ENCODE data around the gene CMSS1. TPM values are rescaled to one million over a fixed set of nuclear protein-coding genes. Genes with fewer than 3 reads are reported as not detected.

Gene CMSS1
- total RNA-seq, 1 experiment from 2014 or later, result 70.6 TPM

DNA sequence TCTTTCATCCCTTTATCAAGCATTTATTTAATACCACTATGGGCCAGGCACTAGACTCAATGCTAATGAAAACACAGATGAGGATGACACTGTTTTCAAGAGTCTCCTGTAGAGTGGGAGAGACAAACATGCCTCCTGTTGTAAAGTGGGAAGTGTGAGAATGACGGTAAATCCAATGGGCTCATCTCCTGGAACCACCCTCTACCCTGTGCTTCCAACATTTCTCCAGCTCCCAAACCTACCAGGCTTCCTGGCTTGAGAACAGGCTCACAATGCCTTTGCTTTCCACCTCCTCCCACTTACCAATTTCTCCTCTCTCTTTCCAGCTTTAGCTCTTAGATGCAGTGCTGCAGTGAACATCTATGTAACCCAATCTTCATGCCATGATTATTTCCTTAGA, 389.0 kb downstream of the CMSS1 start:
- no peak overlapping the region for H3K4me3 Mint-ChIP-seq
- peaks cover 4% of the 10 kb centered on the region for H3K9me3 Mint-ChIP-seq
- H3K36me3 Mint-ChIP-seq, result peaks cover 6% of the 10 kb centered on the region
- TF ChIP-seq, protein P1, sequence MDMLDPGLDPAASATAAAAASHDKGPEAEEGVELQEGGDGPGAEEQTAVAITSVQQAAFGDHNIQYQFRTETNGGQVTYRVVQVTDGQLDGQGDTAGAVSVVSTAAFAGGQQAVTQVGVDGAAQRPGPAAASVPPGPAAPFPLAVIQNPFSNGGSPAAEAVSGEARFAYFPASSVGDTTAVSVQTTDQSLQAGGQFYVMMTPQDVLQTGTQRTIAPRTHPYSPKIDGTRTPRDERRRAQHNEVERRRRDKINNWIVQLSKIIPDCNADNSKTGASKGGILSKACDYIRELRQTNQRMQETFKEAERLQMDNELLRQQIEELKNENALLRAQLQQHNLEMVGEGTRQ (CRISPR knock-in tag; IDR thresholded peaks at IDR 0.05), result no peak
- ATAC-seq (no peak), DNase-seq (ENCODE audit: low spot score) (no peak)
- ChIA-PET CTCF (interaction anchor here (0.6 kb wide), 1 partner anchor 21 kb away, joined by 4 read pairs; no protein-coding TSS in a partner anchor), POLR2A (no interaction called here)
- peaks cover 3% of the 10 kb centered on the region for H3K27me3 Mint-ChIP-seq (ENCODE audit: low read depth)
- no peak overlapping the region for H3K27ac Mint-ChIP-seq
- H3K4me1 Mint-ChIP-seq, result peaks cover 22% of the 10 kb centered on the region

- ChIA-PET CTCF (no interaction called here), POLR2A (no interaction called here)
- Mint-ChIP-seq H3K27me3 (ENCODE audit: low read depth) (peaks cover 10% of the 10 kb centered on the region), H3K4me3 (no peak overlapping the region), H3K4me1 (peaks cover 27% of the 10 kb centered on the region), H3K9me3 (peaks cover 4% of the 10 kb centered on the region), H3K27ac (no peak overlapping the region), H3K36me3 (peaks cover 6% of the 10 kb centered on the region)
- TF ChIP-seq AR (CRISPR knock-in tag; IDR thresholded peaks at IDR 0.05), result no peak
- no peak for TF ChIP-seq ZNF219 (CRISPR knock-in tag; IDR thresholded peaks at IDR 0.05; ENCODE audit: borderline replicate concordance)
- ATAC-seq, result no peak
- no peak for DNase-seq (ENCODE audit: low spot score)
These were observed 390.2 kb downstream of the CMSS1 start for GRCh38 chr3:100207886-100208285.

DNA sequence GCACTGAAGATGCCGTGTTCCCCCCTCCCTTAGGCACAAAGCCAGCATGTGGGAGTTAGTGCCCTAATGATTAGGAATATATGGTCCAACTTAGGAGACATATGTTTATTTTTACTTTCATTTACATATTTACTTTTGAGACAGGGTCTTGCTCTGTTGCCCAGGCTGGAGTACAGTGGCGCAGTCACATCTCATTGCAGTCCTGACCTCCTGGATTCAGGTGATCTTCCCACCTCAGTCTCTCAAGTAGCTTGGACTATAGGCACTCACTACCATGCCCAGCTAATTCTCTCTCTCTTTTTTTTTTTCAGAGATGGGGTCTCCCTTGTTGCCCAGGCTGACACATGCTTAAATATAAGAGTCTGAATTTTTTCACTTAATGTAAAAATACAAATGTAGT, 391.5 kb downstream of the CMSS1 start:
- H3K27me3 Mint-ChIP-seq (ENCODE audit: low read depth), result peaks cover 11% of the 10 kb centered on the region
- no peak for ATAC-seq
- H3K27ac Mint-ChIP-seq, result no peak overlapping the region
- H3K36me3 Mint-ChIP-seq, result no peaks in the 10 kb centered on the region
- DNase-seq (ENCODE audit: low spot score), result no peak
- H3K4me3 Mint-ChIP-seq, result no peak overlapping the region
- ChIA-PET POLR2A (no interaction called here), CTCF (no interaction called here)
- H3K9me3 Mint-ChIP-seq, result no peaks in the 10 kb centered on the region
- TF ChIP-seq ZNF121 (CRISPR knock-in tag; IDR thresholded peaks at IDR 0.05) (peak; percentile 94), SMAD3 (CRISPR knock-in tag; IDR thresholded peaks at IDR 0.05; ENCODE audit: borderline replicate concordance) (no peak), KAT7 (CRISPR knock-in tag; IDR thresholded peaks at IDR 0.05; ENCODE audit: borderline replicate concordance) (no peak), ZNF512 (CRISPR knock-in tag; IDR thresholded peaks at IDR 0.05; ENCODE audit: borderline replicate concordance) (no peak)
- peaks cover 31% of the 10 kb centered on the region for H3K4me1 Mint-ChIP-seq

- ChIA-PET CTCF (interaction anchor here (0.8 kb wide), 1 partner anchor 50 kb away, joined by 3 read pairs; the partner anchor contains the start of gene TBC1D23), POLR2A (no interaction called here)
- Mint-ChIP-seq H3K27me3 (ENCODE audit: low read depth) (peaks cover 11% of the 10 kb centered on the region), H3K9me3 (no peaks in the 10 kb centered on the region), H3K36me3 (no peaks in the 10 kb centered on the region), H3K4me1 (peaks cover 39% of the 10 kb centered on the region), H3K4me3 (no peak overlapping the region; the same call in 1 of the 2 replicates), H3K27ac (peak overlapping the region; percentile 94)
- DNase-seq (ENCODE audit: low spot score) (no peak), ATAC-seq (peak; percentile 46)
- TF ChIP-seq KAT7 (CRISPR knock-in tag; IDR thresholded peaks at IDR 0.05; ENCODE audit: borderline replicate concordance) (no peak), IRF2 (CRISPR knock-in tag; IDR thresholded peaks at IDR 0.05; ENCODE audit: borderline replicate concordance, low read depth) (no peak), PRDM15 (CRISPR knock-in tag; IDR thresholded peaks at IDR 0.05) (no peak)
These were observed 392.5 kb downstream of the CMSS1 start for GRCh38 chr3:100209948-100210771.
